Nucleus accumbens (tissue), 56 donors: ENCODE data around the gene PRXL2B.
A peak's percentile ranks its signal among the peaks of the same experiment; 100 is the strongest.
"Not testable (repeated sequence)": the region's sequence is repeated elsewhere in the genome, so short reads cannot be mapped to it uniquely, and the experiment has no call there.

Experiments used
- DNase-seq, 56 donors: peaks; one replicate each; lab custom pipeline; 2025; lab: John Stamatoyannopoulos, UW

The PRXL2B gene

GRCh38 chr1:2610036-2610959, 23.7 kb downstream of the PRXL2B start:
- DNase-seq: peak in 6 of 56 donors; percentile 11 to 60 (median 22)

DNA sequence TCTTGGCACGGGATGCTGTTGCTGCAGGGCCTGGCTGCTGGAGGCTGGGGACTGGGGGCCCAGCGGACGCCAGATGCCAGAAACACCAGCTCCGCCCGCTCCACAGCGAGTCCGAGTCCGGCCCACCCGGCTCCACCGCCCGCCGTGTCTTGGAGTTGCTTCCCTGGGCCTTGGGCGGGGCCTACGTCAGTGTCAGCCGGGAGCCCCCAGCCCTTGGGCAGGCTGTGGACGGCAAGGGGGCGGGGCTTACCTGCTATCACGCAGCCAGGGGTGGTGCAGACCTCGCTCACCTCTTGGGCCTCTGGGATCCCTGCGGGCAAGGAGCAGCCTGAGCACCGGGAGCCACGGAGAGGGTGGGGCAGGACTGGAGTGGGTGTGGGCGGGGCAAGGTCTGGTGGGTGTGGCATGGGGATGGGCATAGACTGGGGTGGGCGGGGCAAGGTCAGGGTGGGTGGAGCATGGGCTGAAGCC, 24.5 kb downstream of the PRXL2B start:
- DNase-seq: peak in 6 of 56 donors; percentile 22 to 64 (median 32)

DNA sequence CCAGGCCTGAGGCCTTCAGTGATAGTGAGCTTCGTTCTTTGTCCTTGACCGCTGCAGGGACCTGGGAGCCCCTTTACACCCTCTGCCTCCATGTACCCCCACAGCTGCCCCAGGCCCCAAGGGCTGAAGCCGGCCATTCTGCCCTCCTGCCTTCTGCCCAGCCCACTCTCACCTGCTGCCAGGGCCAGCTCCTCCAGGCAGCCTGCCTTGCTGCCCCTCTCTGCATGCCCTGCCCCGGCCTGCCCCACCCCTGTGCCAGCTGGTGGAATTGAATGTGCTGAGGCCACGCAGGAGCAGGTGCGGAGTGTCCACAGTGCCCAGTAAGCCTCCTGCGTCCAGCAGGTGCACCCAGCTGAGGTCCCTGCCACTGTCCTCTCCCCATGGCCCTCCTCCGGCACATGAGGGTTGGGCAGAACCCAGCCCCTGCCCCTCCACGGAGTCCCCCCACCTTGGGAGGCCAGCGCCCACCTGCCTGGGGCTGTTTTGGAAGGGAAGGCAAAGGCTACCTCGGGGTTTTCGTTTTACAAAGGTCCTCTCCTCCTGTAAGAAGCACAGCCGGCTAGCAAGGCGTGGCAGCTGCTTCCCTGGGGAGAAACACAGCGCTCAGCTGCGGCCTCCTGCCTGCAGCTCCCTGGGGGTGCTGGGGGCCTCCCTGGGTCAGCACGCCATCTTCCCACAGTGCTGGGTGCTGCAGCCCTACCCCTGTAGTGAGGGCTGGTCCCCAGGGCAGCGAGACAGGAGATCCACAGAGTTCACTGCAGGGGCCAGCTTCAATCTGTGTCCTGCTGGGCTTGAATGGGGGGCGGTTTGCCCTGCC, 25.3 kb downstream of the PRXL2B start:
- no peak for DNase-seq

GRCh38 chr1:2612591-2613365, 26.2 kb downstream of the PRXL2B start:
- DNase-seq: no peak

- no peak for DNase-seq
These were observed 27.6 kb downstream of the PRXL2B start for GRCh38 chr1:2614145-2614544.

DNA sequence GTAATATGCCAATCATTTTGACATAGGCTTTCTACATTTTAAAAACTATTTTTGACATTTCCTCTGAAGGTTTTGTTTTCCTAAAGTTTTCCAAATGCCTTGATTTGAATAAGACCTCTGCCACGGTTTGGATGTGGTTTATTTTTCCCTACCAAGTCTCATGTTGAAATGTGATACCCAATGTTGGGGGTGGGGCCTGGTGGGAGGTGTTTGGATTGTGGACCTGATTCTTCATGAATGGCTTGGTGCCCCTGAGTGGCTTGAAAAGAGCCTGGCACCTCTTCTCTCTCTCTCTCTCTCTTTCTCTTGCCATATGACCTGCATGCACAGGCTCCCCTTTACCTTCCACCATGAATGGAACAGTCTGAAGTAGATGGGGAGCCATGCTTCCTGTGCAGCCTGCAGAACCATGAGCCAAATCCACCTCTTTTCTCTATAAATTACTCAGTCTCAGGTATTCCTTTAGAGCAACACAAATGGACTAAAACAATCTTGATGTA, 31.4 kb downstream of the PRXL2B start:
- no peak for DNase-seq

DNA sequence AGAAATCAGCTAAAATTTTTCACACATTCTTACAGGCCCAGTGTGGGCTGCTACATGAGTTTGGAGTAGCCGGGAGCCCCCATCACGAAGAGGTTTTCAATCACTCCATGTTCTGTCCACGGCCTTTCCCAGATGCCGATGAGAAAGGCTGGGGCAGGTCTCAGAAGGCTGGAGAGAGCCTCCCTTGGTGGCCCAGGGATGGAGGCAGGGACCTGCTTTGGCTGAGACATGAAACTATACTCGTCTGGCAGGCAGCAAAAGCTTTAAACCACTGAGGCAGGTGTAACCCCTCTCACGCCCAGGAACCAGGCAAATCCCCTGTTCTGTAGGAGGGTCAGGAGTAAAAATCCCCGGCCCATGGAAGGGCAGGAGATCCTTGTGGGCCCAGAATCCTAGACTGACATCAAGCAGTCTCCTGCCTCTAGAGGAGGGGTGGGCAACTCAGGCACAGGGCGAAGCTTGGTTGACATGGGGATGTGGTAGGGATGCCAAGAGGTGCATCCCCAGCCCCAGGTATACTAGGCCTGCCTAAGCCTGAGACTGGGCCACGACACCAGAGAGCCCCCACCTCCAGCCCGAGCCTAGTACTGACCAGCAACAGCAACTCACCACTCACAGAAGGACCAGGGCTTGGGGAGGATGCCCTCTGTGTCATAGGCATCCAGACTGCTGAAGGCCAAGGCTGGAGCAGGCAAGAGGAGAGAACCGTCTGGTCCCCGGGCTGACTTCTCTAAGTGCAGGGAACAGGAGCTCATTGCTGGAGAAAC, 37.2 kb downstream of the PRXL2B start:
- DNase-seq: no peak

DNA sequence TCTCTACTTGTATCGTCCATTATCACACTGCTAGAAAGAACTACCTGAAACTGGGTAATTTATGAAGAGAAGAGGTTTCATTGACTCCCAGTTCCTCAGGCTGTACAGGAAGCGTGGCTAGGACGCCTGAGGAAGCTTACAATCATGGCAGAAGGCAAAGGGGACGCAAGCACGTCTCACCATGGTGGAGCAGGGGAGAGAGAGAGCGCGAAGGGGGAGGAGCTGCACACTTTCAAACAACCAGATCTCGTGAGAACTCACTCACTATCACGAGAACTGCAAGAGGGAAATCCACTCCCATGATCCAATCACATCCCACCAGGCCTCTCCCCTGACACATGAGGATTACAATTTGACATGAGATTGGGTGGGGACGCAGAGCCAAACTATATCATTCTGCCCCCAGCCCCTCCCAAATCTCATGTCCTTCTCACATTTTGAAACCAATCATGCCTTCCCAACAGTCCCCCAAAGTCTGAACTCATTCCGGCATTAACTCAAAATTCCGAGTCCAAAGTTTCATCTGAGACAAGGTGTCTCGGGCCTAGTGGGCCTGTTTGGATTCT, 38.2 kb downstream of the PRXL2B start:
- DNase-seq: no peak

GRCh38 chr1:2625311-2625710, 38.7 kb downstream of the PRXL2B start:
- no peak for DNase-seq

DNA sequence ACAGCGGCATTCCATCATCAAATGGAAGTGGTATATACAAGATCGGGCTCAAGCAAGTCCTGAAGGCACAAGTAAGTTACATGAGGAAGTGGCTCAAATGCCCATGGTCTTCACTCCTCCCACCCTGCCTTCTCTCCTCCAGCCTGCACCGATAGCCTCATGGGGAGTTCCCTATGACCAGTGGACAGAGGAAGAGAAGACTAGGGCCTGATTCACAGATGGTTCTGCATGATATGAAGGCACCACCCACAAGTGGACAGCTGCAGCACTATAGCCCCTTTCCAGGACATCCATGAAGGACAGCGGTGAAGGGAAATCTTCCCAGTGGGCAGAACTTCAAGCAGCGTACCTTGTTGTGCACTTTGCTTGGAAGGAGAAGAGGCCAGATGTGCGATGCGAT, 39.2 kb downstream of the PRXL2B start:
- not testable (repeated sequence) for DNase-seq

DNA sequence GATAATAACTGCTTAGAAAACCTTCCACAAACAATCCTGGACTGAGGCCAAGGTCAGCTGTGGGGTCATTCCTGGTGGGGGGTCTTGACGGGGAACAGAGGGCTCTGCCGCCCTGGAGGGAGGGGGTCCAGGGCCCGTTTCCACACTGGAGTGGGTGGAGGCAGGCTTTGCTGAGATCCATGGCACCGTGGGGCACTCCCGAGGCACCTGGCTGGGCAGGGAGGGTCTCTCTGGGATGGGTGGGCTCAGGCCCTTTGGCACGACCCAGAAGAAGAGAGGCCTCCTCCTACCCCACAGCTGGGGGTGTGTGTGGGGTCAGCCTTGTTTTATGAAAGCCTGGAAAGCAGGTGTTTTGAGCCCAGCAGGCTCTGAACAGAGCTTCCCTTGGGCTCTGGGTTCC, 41.2 kb downstream of the PRXL2B start:
- no peak for DNase-seq

- peak in 1 of 56 donors; percentile 43 for DNase-seq
These were observed 41.8 kb downstream of the PRXL2B start for GRCh38 chr1:2628191-2628932.

GRCh38 chr1:2628933-2629626, 42.5 kb downstream of the PRXL2B start:
- DNase-seq: peak in 1 of 56 donors; percentile 43

- no peak for DNase-seq
These were observed 43.3 kb downstream of the PRXL2B start for GRCh38 chr1:2629627-2630497.

GRCh38 chr1:2630498-2631135, 44.0 kb downstream of the PRXL2B start:
- no peak for DNase-seq
